Measurements from ENCODE around the gene SMAP2.

Gene SMAP2

GRCh38 chr1:40422630-40423263 lies 49.2 kb downstream of the SMAP2 start:
- no peak for DNase-seq (ENCODE audit: low read depth in 1 of 2, low spot score in 1 of 2)
- in situ Hi-C loops (cut with HindIII; ENCODE audit: low pct_unique_long_range_greater_than_20kb, low sequenced_read_pairs), result no loop called here
- TF ChIP-seq JUND (IDR thresholded peaks at IDR 0.05; ENCODE audit: low read depth), result no peak

GRCh38 chr1:40423264-40423642 lies 49.7 kb downstream of the SMAP2 start:
- in situ Hi-C loops (cut with HindIII; ENCODE audit: low pct_unique_long_range_greater_than_20kb, low sequenced_read_pairs), result no loop called here
- no peak for DNase-seq (ENCODE audit: low read depth in 1 of 2, low spot score in 1 of 2)
- no peak for TF ChIP-seq JUND (IDR thresholded peaks at IDR 0.05; ENCODE audit: low read depth)

GRCh38 chr1:40423951-40424618 lies 50.6 kb downstream of the SMAP2 start:
- in situ Hi-C loops (cut with HindIII; ENCODE audit: low pct_unique_long_range_greater_than_20kb, low sequenced_read_pairs), result no loop called here
- no peak for DNase-seq (ENCODE audit: low read depth in 1 of 2, low spot score in 1 of 2)
- no peak for TF ChIP-seq JUND (IDR thresholded peaks at IDR 0.05; ENCODE audit: low read depth)

GRCh38 chr1:40425198-40425597 lies 51.7 kb downstream of the SMAP2 start:
- DNase-seq (ENCODE audit: low read depth in 1 of 2, low spot score in 1 of 2), result no peak
- TF ChIP-seq JUND (IDR thresholded peaks at IDR 0.05; ENCODE audit: low read depth), result no peak
- in situ Hi-C loops (cut with HindIII; ENCODE audit: low pct_unique_long_range_greater_than_20kb, low sequenced_read_pairs), result no loop called here

- DNase-seq (ENCODE audit: low read depth in 1 of 2, low spot score in 1 of 2), result no peak
- in situ Hi-C loops (cut with HindIII; ENCODE audit: low pct_unique_long_range_greater_than_20kb, low sequenced_read_pairs), result no loop called here
- no peak for TF ChIP-seq JUND (IDR thresholded peaks at IDR 0.05; ENCODE audit: low read depth)
These were observed 57.9 kb downstream of the SMAP2 start for GRCh38 chr1:40431385-40431784.

- in situ Hi-C loops (cut with HindIII; ENCODE audit: low pct_unique_long_range_greater_than_20kb, low sequenced_read_pairs), result no loop called here
- no peak for DNase-seq (ENCODE audit: low read depth in 1 of 2, low spot score in 1 of 2)
- no peak for TF ChIP-seq JUND (IDR thresholded peaks at IDR 0.05; ENCODE audit: low read depth)
These were observed 59.3 kb downstream of the SMAP2 start for GRCh38 chr1:40432644-40433390.

- DNase-seq (ENCODE audit: low read depth in 1 of 2, low spot score in 1 of 2), result no peak
- in situ Hi-C loops (cut with HindIII; ENCODE audit: low pct_unique_long_range_greater_than_20kb, low sequenced_read_pairs), result no loop called here
These were observed 61.9 kb downstream of the SMAP2 start for GRCh38 chr1:40435471-40435870.

GRCh38 chr1:40435876-40436275 lies 62.3 kb downstream of the SMAP2 start:
- DNase-seq (ENCODE audit: low read depth in 1 of 2, low spot score in 1 of 2), result no peak
- in situ Hi-C loops (cut with HindIII; ENCODE audit: low pct_unique_long_range_greater_than_20kb, low sequenced_read_pairs), result no loop called here
- no peak for TF ChIP-seq JUND (IDR thresholded peaks at IDR 0.05; ENCODE audit: low read depth)

More at GRCh38 chr1:40435471-40435870, 61.9 kb downstream of the SMAP2 start:
- TF ChIP-seq JUND (IDR thresholded peaks at IDR 0.05; ENCODE audit: low read depth), result no peak

- no peak for TF ChIP-seq JUND (IDR thresholded peaks at IDR 0.05; ENCODE audit: low read depth)
- peak; percentile 28 to 33 for DNase-seq (ENCODE audit: low read depth in 1 of 2, low spot score in 1 of 2)
- in situ Hi-C loops (cut with HindIII; ENCODE audit: low pct_unique_long_range_greater_than_20kb, low sequenced_read_pairs), result no loop called here
These were observed 65.0 kb downstream of the SMAP2 start for GRCh38 chr1:40438391-40439015.

- DNase-seq (ENCODE audit: low read depth in 1 of 2, low spot score in 1 of 2), result no peak
- in situ Hi-C loops (cut with HindIII; ENCODE audit: low pct_unique_long_range_greater_than_20kb, low sequenced_read_pairs), result no loop called here
- TF ChIP-seq JUND (IDR thresholded peaks at IDR 0.05; ENCODE audit: low read depth), result no peak
These were observed 65.7 kb downstream of the SMAP2 start for GRCh38 chr1:40439247-40439646.

- DNase-seq (ENCODE audit: low read depth in 1 of 2, low spot score in 1 of 2), result peak; percentile 84 to 88
- in situ Hi-C loops (cut with HindIII; ENCODE audit: low pct_unique_long_range_greater_than_20kb, low sequenced_read_pairs), result no loop called here
- no peak for TF ChIP-seq JUND (IDR thresholded peaks at IDR 0.05; ENCODE audit: low read depth)
These were observed 76.4 kb downstream of the SMAP2 start, which contains the start of gene ZFP69B for GRCh38 chr1:40449684-40450494. Gene ZFP69B (plus strand): TSS chr1:40450476. CDS start chr1:40450962, 486 bp downstream.

Measured in T47D (cell line).